Large intestine (tissue), 3 donors: Measurements from ENCODE around the gene MARK3. TPM values are rescaled to one million over a fixed set of nuclear protein-coding genes. Genes with fewer than 3 reads are reported as not detected.

Experiments
- DNase-seq, 2 donors: peaks; one replicate each; pipeline versions ENCODE4 v3.0.0 to v3.0.0-alpha.2; 2013
- H3K27ac ChIP-seq: one replicate; pipeline ENCODE4 v1.5.1; 2013; ENCODE audit warnings: low read length
- H3K27me3 ChIP-seq: 2 replicates; pipeline ENCODE4 v1.6.1; 2013; ENCODE audit warnings: low read length; ENCODE audit not compliant: control insufficient read depth, insufficient read depth
- H3K36me3 ChIP-seq: 2 replicates; pipeline ENCODE4 v1.6.1; 2013; ENCODE audit warnings: low read length; ENCODE audit not compliant: control insufficient read depth, insufficient read depth
- H3K4me1 ChIP-seq: one replicate; pipeline ENCODE4 v1.6.1; 2013; ENCODE audit warnings: low read length; ENCODE audit not compliant: control insufficient read depth, insufficient read depth
- H3K4me3 ChIP-seq: one replicate; pipeline ENCODE4 v1.5.1; 2013; ENCODE audit warnings: low read length
- H3K9me3 ChIP-seq: one replicate; pipeline ENCODE4 v1.6.1; 2013; ENCODE audit warnings: mild to moderate bottlenecking, low read depth, low read length, moderate library complexity; ENCODE audit not compliant: control insufficient read depth
- WGBS: methylation state at CpG from one replicate; pipeline ENCODE4 v1.1.5; 2013; ENCODE audit warnings: low lambda C conversion rate; ENCODE audit not compliant: insufficient coverage; 5-methylcytosine and 5-hydroxymethylcytosine counted together
- polyA plus RNA-seq: library from polyadenylated mRNA; unstranded; fragments of 120-200 nt; gene quantifications from one replicate; pipeline ENCODE4 v1.2.1, GENCODE V29; 2013

The MARK3 gene
- polyA plus RNA-seq, 1 donor: 66.0 TPM

DNA sequence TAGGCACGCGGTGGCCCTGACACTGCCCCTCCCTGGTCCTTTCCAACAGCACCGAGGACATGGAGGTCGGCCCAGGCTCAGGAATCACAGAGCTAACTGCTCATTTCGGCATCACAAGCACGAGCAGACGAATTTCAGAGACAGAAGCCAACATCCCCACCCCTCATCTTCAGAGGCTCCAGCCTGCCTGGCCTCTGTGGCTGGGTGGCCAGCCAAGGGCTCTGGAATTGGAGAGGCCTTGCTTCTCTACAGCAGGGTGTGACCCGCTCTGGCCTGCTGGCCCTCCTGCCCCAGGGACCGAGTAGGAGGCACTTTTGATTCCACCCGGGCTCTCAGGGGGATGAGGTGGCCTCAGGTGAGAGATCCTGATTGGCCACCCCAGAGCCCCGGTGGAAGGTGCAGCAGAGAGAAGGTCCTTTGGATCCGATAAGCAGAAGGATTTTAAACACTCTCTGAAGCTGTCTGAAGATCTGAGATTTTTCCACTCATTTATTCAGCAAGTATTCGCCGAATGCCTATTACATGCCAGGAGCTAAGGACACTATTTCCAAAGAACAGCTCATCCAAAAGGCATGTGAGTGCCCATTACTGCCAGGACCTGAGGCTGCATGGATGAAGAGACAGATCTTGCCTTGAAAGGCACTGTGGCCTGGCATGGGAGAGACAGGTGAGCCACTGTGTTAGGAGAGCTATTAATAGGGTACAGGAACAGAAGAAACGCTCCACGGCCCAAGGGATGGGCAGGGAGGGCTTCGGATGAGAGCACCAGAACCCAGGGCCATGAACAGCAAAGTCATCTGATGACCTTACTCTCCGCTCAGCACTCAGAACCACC is 167.0 kb downstream of the MARK3 start:
- Histone ChIP-seq H3K27ac (peak overlapping the region; percentile 54), H3K9me3 (no peaks in the 10 kb centered on the region), H3K36me3 (peaks cover 2% of the 10 kb centered on the region), H3K4me3 (no peak overlapping the region), H3K4me1 (peaks cover 10% of the 10 kb centered on the region), H3K27me3 (no peaks in the 10 kb centered on the region)
- no peak for DNase-seq
- WGBS: no CpG with 5 or more reads among the region's 18 CpGs

DNA sequence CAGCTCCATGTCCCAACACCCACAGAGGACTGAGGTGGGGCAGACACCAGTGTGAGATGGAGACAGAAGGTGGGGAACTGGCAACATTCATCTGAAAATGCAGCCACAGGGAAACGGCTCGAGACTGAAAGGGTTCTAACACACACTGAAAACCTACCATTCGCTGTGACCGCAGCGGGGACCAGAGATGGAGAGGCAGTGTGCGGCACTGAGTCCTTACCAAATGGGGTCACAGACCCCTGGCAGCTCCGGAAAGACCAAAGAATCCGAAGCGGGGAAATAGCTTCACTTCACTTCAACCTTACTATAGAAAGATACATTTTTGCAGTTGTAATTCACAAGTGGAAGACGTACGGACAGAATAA is 167.6 kb downstream of the MARK3 start:
- H3K27me3 ChIP-seq: no peaks in the 10 kb centered on the region
- peak overlapping the region; percentile 16 for H3K27ac ChIP-seq
- no peaks in the 10 kb centered on the region for H3K9me3 ChIP-seq
- WGBS: 100% methylated on average over 1 of the region's 11 CpGs
- H3K4me3 ChIP-seq: no peak overlapping the region
- peaks cover 10% of the 10 kb centered on the region for H3K4me1 ChIP-seq
- no peak for DNase-seq
- peaks cover 2% of the 10 kb centered on the region for H3K36me3 ChIP-seq

Other genes with a start within 250 kb of the MARK3 start
- gene EIF5, start 51.2 kb upstream of the MARK3 start, polyA plus RNA-seq: 197 TPM
- 326 TPM for gene CKB, start 137.4 kb downstream of the MARK3 start, polyA plus RNA-seq
- 8.5 TPM for gene TRMT61A, start 143.8 kb downstream of the MARK3 start, polyA plus RNA-seq
- gene BAG5, start 177.2 kb downstream of the MARK3 start, polyA plus RNA-seq: 22.5 TPM
- gene COA8, start 177.5 kb downstream of the MARK3 start, polyA plus RNA-seq: 45.6 TPM
- gene KLC1, start 243.8 kb downstream of the MARK3 start, polyA plus RNA-seq: 115 TPM